Adrenal gland (tissue), 12 donors: Measurements from ENCODE around the gene SIM1. TPM values are rescaled to one million over a fixed set of nuclear protein-coding genes. Genes with fewer than 3 reads are reported as not detected.

Experiments
- DNase-seq, 7 donors: peaks; one replicate each; pipeline ENCODE4 v3.0.0-alpha.2; 2019 to 2020
- H3K27ac ChIP-seq, 5 donors: fragments of 200-600 bp; sonication (generic) in 4 of 5; 1 replicate in 3 of 5; 2 replicates in 2 of 5; pipeline versions ENCODE4 v1.5.1 to v1.8.0; 2016 to 2020; ENCODE audit warnings: mild to moderate bottlenecking in 1 of 5
- H3K27me3 ChIP-seq: fragments of 200-600 bp; 2 replicates; pipeline ENCODE4 v1.8.0; 2021
- H3K36me3 ChIP-seq, 2 donors: fragments of 200-600 bp; replicated peaks in 1 of 2; 1 replicate in 1 of 2; 2 replicates in 1 of 2; pipeline versions ENCODE4 v1.5.1 to v1.8.0; 2018 to 2022
- H3K4me1 ChIP-seq, 2 donors: fragments of 200-600 bp; replicated peaks in 1 of 2; 1 replicate in 1 of 2; 2 replicates in 1 of 2; pipeline versions ENCODE4 v1.5.1 to v1.8.0; 2018 to 2021
- H3K4me3 ChIP-seq, 4 donors: fragments of 200-600 bp; sonication (generic) in 3 of 4; one replicate each; pipeline ENCODE4 v1.5.1; 2016 to 2018
- H3K9me3 ChIP-seq, 3 donors: fragments of 200-600 bp; sonication (generic) in 1 of 3; replicated peaks in 1 of 3; 1 replicate in 2 of 3; 2 replicates in 1 of 3; pipeline versions ENCODE4 v1.5.1 to v1.8.0; 2016 to 2021
- POLR2A ChIP-seq, 2 donors: fragments of 450-650 bp; IDR thresholded peaks; one replicate each; pipeline ENCODE4 v1.6.1; 2017; ENCODE audit warnings: antibody characterized with exemption in 2 of 2, mild to moderate bottlenecking in 2 of 2, moderate library complexity in 1 of 2
- WGBS, 4 donors: extraction: QIAGEN DNeasy Blood & Tissue Kit in 2 of 4; methylation state at CpG; one replicate each; pipeline versions ENCODE4 v1.1.5 to v1.1.7; 2013 to 2017; 5-methylcytosine and 5-hydroxymethylcytosine counted together
- intact Hi-C, 2 donors: fragments of 100-400 bp; cut with DNase I; formaldehyde crosslinking; loops; one replicate each; pipeline versions ENCODE4 v1.14.1 to v1.15.0; 2022 to 2023
- polyA plus RNA-seq, 3 donors: library from polyadenylated mRNA; stranded (reverse); fragments of 200-250 nt in 2 of 3; fragments of 350-450 nt in 1 of 3; fragmentation: Illumina TruSeq in 1 of 3; extraction: RNeasy Lipid Tissue Mini Kit (QIAGEN cat#74804) in 1 of 3; gene quantifications; one replicate each; pipeline ENCODE4 v1.2.3, GENCODE V29; 2013 to 2014
- total RNA-seq, 9 donors: library from RNA; depleted of rRNA in 4 of 9; stranded (reverse); fragments of >200 nt in 4 of 9; fragments of 120-200 nt in 1 of 9; fragmentation: NEBNext Ultra II Directional in 1 of 9; extraction: Animal tissue kit (Norgen Biotek cat#: 25700) in 1 of 9; gene quantifications; one replicate each; pipeline versions ENCODE4 v1.1.0 to v1.2.4, GENCODE V29; 2013 to 2023
- TF ChIP-seq, protein P1 (sequence below), 6 experiments: fragments of 450-650 bp in 4 of 6; fragments of 200-600 bp in 2 of 6; sonication (generic) in 1 of 6; IDR thresholded peaks; 1 replicate in 5 of 6; 2 replicates in 1 of 6; pipeline versions ENCODE4 v1.5.1 to v1.8.0; 2016 to 2021; ENCODE audit warnings: antibody characterized with exemption in 6 of 6, mild to moderate bottlenecking in 2 of 6, moderate library complexity in 1 of 6
- donor health status: healthy with polysubstance abuse.
- donor health status: Bipolar disorder and iron deficiency.
- donor health status: DM: yes; HTN: yes; CAD: no.
- donor health status: DM: no; HTN: no; CAD: no.
- donor health status: DM: no; HTN: no; CAD: no.
- donor health status: DM: yes; HTN: yes; CAD: no.

SIM1 gene
- total and polyA plus RNA-seq, 12 donors = not detected

DNA sequence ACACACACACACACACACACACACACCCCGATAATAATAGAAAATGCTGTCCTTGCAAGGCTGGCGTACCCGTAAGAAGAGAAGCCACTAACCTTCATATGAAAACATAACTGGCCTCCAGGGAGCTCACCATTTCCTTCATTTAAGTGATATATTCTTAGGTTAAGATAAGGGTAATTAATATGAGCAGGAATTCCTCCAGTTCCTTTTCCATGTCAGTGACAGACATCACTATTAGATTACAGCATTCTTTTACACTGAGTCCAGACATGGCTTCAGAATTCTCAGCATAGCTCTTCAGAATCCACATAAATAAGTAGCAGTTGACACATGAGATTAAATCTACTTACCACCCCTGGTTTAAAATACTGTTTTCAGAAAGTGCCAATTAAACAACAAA, 121.9 kb downstream of the SIM1 start:
- Histone ChIP-seq H3K27me3 (no peaks in the 10 kb centered on the region), H3K4me1 (no peaks in the 10 kb centered on the region), H3K36me3 (no peaks in the 10 kb centered on the region), H3K27ac (no peak overlapping the region), H3K4me3 (no peak overlapping the region), H3K9me3 (no peaks in the 10 kb centered on the region)
- intact Hi-C loops = no loop called here
- TF ChIP-seq, protein P1, sequence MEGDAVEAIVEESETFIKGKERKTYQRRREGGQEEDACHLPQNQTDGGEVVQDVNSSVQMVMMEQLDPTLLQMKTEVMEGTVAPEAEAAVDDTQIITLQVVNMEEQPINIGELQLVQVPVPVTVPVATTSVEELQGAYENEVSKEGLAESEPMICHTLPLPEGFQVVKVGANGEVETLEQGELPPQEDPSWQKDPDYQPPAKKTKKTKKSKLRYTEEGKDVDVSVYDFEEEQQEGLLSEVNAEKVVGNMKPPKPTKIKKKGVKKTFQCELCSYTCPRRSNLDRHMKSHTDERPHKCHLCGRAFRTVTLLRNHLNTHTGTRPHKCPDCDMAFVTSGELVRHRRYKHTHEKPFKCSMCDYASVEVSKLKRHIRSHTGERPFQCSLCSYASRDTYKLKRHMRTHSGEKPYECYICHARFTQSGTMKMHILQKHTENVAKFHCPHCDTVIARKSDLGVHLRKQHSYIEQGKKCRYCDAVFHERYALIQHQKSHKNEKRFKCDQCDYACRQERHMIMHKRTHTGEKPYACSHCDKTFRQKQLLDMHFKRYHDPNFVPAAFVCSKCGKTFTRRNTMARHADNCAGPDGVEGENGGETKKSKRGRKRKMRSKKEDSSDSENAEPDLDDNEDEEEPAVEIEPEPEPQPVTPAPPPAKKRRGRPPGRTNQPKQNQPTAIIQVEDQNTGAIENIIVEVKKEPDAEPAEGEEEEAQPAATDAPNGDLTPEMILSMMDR (IDR thresholded peaks at IDR 0.05) = no peak
- TF ChIP-seq POLR2A (IDR thresholded peaks at IDR 0.05) = no peak
- no peak for DNase-seq
- 7 to 28% (median 14%) methylated on average over 3 of the region's 3 CpGs for WGBS, 4 donors

DNA sequence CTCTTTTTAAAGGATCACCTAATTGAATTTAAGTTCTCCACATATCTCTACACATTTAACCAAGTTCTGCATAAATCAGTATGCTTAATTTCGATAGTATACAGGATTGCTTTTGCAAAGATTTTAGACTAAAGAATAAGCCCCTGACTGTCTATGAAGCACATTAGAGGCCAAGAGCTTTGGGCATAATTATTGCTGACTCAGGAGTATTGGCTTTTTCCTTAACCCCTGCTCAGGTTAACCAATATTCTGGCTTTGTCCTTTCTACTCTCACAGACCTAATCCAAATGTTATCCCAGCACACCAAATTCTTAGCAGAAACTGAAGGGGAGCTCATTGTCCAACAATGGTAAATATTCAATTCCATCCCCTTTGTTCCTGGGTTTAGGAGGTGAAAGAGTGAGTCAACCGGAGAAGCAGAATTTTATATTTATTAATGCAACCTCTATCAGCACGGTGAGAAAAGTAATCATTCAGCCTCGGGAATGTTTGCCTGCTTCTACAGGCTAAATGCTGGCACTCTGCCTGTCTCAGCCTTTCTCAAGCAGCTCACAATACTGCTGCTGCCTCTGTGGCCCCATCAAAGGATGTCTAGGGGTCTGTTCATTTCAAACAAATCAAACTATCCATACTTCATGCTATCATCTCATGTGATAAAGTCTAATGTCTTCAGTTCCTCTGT, 125.0 kb downstream of the SIM1 start:
- TF ChIP-seq, protein P1 (IDR thresholded peaks at IDR 0.05) = no peak
- no peak for TF ChIP-seq POLR2A (IDR thresholded peaks at IDR 0.05)
- WGBS, 4 donors = 55 to 62% (median 62%) methylated on average over 4 of the region's 4 CpGs
- Histone ChIP-seq H3K4me1 (no peaks in the 10 kb centered on the region), H3K4me3 (no peak overlapping the region), H3K27ac (no peak overlapping the region), H3K36me3 (no peaks in the 10 kb centered on the region), H3K27me3 (no peaks in the 10 kb centered on the region), H3K9me3 (no peaks in the 10 kb centered on the region)
- intact Hi-C loops = no loop called here
- DNase-seq = no peak

DNA sequence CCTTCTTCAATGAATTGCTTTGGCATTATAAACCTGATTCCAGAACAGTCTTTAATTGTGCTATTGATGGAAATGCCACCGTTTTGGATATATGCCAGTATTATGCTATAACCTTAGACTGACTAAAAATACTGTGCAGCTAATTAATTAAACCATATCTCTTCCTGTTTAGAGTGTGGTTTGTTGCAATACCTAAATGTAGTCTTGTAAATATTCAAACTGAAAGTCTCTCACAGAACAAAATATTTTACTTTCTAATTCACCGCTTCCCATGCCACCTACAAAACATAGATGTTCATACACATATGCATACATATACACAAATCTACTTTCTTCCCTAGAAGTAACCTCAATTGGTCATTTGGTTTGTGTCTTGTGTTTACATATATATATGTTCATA, 126.6 kb downstream of the SIM1 start:
- Histone ChIP-seq H3K4me1 (no peaks in the 10 kb centered on the region), H3K9me3 (no peaks in the 10 kb centered on the region), H3K27ac (no peak overlapping the region), H3K36me3 (no peaks in the 10 kb centered on the region), H3K27me3 (no peaks in the 10 kb centered on the region), H3K4me3 (no peak overlapping the region)
- 67 to 74% (median 72%) methylated on average over 2 of the region's 2 CpGs for WGBS, 4 donors
- DNase-seq = no peak
- intact Hi-C loops = no loop called here
- TF ChIP-seq, protein P1 (IDR thresholded peaks at IDR 0.05) = no peak
- TF ChIP-seq POLR2A (IDR thresholded peaks at IDR 0.05) = no peak

DNA sequence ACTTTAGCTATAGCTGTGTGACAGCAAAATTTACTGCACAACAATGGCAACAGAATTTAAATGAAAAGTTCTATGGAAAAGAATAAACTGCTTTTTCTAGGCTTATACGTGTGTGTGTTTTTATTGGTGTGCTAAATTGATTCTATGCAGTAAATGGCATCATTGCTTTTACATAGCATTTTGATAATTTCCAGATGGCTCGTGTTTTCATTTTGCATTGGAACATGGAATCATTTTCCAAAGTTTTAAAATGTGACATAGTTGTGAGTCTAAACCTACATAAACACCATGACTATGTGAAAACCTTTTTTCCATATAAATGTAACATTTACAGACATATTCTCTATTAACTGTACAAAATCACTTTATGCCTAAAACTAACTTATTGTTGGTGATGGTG, 127.8 kb downstream of the SIM1 start:
- no peak for TF ChIP-seq POLR2A (IDR thresholded peaks at IDR 0.05)
- TF ChIP-seq, protein P1 (IDR thresholded peaks at IDR 0.05) = no peak
- H3K36me3 ChIP-seq = no peaks in the 10 kb centered on the region
- no peaks in the 10 kb centered on the region for H3K4me1 ChIP-seq
- no peak overlapping the region for H3K27ac ChIP-seq
- H3K4me3 ChIP-seq = no peak overlapping the region
- DNase-seq = no peak
- H3K27me3 ChIP-seq = no peaks in the 10 kb centered on the region
- intact Hi-C loops = no loop called here
- 54 to 69% (median 58%) methylated on average over 2 of the region's 2 CpGs for WGBS, 4 donors
- no peaks in the 10 kb centered on the region for H3K9me3 ChIP-seq
